ENCODE measurements around the gene DYNLT3.

- TF ChIP-seq CTCF (IDR thresholded peaks at IDR 0.05 in 4 of 5, conservative IDR thresholded peaks at IDR 0.05 in 1 of 5) (no peak), POLR2A (IDR thresholded peaks at IDR 0.05) (no peak)
Measured at GRCh38 chrX:37818031-37818430, 29.3 kb downstream of the DYNLT3 start.
